Activated CD8-positive, alpha-beta memory T cell treated with anti-CD3 and anti-CD28 coated beads for 1 hour (primary cell): ENCODE results near the gene AMPH.

Experiments
- DNase-seq, 2 donors: peaks; one replicate each; pipeline ENCODE4 v3.0.0-alpha.2; 2020; ENCODE audit warnings: low read depth in 1 of 2; ENCODE audit errors: extremely low read depth in 1 of 2

Gene AMPH

DNA sequence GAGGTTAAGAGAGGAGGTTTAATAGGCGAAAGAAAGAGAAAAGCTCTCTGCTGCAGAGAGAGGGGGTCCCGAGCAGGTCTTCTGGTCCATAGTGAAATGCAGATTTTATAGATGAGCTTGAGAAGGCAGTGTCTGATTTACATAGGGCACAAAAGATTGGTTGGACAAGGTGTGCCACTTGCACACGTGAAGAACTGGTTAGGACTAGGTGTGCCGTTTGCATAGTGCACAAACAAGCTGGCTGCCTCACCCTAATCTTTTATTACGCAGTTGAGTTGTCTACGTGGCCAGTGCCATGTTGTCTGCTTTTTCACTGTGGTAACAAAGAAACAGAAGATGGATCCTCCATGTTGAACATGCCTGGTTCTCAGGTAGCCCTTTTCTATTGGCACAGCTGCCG, 82.6 kb downstream of the AMPH start:
- no peak for DNase-seq

DNA sequence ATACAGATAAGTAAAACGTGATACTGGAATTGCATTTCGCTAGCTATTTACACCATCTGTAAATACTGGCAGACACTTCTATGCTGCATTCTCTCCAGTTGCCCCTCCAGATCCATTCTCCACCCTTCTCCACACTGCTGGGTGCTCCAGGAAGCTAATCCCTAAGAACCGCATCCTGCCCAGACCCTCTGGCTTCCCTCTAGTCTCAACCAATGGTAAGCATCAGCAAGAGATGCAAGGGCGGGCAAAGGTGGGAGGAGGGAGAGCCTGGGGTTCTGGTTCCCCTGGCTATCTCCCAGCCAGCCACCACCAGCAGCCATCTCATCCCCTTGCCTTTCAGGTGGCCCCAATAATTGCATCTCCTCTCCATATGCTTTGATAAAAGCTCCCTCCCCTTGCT, 84.4 kb downstream of the AMPH start:
- DNase-seq: no peak

DNA sequence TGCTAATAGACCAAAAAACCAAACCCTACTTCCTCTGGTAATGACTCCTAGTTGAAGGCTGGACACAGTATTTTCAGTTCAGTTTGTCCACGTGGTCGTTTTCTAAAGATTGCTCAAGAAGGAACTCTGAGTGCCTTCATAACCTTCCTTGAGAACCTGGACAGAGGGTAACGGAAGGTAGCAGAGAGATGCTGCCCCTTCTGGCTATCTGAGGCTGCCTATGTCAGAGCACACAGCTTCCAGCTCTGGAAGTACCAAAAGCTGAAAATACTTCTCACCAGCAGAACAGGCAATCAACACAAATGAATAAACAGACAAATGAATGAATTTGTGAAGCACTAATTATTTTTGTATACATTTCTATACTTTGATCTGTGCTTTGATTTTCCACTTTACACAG, 85.2 kb downstream of the AMPH start:
- no peak for DNase-seq

DNA sequence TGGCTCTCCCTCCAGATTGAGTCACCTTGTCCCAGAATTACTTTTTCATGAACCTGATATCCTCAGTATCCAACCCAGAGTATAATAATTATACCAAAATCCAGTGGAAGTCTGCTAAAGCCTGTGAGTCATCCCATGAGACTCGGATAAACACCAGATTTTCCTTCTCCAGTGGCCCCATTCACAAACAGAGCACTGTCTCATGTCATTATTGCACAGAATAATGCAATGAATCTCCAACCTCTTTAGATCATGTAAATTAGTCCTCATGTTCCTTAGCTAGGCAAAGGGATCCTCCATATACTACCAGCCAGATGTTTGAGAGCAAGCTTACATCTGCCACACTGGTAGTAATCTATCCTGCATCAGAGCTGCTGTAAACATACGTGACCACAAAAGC, 89.0 kb downstream of the AMPH start:
- no peak for DNase-seq

DNA sequence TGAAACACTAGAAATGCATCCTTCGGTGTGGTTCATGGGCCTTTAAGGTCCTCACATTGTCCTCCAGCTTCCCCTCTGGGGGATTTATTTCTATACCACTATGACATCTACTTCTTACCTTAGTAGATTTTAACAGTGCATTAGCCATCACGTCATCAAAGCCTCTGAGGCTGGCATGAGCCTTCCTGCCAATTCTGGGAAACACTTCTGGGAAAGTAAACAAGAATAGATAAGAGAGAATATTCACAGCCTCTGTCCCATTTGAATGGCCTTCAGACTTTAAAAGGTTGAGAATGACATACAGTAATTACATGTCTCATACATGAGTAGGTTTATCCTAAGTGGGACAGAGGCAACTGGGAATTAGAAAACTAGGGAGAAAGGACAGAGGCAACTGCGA, 89.7 kb downstream of the AMPH start:
- no peak for DNase-seq

DNA sequence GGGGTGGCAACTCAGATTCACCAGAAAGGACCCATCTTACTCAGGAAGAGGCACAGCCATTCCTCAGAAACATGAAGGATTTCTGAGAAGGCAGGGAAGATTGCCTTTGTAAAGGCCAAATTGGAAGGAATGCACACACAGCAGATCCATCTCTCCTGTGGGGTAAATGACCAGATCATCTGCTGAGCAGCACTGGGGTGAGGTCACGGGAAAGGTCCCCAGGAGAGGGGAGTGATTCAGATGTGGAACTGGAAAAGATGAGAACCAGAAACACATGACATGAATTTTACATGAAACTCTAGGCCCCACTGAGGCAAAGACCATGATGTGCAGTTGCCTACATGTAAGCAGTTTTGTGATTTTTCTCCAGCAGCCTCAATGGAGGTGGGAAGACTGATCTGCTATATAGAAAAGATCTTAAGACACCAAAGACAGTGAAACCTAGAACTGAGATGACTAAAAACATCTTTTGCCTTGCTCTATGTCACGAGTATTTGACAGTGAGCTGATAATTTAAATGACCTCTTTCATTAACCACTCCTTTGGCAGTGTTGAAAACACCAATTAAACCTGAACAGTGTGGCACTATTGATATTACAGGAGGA, 91.6 kb downstream of the AMPH start:
- no peak for DNase-seq

DNA sequence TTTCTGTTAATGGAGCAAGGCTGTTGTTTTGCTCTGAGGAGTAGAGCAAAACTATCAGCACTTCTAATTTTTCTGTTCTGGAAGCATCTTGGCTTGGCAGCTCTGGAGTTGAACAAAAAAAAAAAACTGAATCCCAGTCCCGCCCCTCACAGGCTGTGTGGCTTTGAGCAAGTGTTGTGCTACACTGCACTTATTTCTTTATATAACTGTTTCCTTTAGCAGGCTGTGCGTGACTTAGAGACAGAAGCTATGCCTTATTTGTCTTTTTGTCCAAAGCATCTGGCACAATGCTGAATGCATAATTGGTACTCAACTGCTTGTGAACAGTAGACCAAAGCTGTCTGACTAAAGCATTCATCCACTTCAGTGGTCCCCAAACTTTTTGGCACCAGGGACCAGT, 96.1 kb downstream of the AMPH start:
- no peak for DNase-seq

DNA sequence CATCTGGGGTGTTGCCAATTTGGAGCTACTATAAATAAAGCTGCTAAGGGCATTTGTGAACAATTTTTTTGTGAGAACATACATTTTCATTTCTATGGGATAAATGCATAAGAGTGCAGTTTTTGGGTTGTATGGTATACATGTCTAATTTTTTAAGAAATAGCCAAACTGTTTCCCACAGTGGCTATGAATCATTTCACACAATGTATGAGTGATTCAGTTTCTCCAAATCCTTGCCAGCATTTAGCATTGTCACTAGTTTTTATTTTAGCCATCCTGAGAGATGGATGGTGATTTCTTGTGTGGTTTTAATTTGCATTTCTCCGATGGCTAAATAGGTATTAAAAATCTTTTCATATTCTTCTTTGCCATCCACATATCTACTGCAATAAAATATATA, 105.3 kb downstream of the AMPH start:
- no peak for DNase-seq

DNA sequence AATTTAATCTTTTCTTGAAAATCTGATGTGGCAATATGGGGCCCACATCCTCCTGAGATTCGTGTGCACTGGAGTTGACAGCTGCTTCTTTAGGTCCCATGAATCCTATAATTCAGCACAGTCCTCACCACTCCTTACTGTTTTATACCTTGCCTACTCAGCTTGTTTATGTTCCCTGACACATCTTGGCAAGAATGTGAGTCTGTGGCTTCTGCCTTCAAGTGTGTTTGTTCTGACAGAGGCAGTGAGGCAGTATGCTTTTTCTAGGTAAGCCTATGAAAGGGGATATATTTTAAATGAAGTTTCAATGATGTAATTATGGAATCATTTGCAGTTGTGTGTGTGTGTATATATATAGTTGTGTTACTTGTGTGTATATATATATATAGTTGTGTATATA, 106.4 kb downstream of the AMPH start:
- DNase-seq: no peak

DNA sequence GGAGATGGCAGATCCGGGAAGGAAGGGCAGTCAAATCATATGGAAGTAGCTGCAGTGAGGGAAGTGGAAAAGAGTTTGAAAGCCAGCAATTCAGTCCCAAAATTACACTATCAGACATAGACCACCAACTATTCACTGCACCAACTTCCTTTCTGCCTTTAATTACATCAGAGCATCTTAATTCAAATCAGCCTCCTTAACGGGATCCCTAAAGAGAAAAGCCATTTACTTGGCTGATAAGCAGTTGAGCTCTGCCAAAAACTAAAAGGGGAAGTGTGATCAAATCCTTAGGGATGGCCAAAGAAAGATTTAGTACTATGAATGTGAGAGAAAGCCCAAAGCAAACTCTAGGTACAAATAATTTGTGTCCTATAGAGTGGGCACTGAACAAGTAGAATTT, 110.4 kb downstream of the AMPH start:
- DNase-seq: no peak

DNA sequence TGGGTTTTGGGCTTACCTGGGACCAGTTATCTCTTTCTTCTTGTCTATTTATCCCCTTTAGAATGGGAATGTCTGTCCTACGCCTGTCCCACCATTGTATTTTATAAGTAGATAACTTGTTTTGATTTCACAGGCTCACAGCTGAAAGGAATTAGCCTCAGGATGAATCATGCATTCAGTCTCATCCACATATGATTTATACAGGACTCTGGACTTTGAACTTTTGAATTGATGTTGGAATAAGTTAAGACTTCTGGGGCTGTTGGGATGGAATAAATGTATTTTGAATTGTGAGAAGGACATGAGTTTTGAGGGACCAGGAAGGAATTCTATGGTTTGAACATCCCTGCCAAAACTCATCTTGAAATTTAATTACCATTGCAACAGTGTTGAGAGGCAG, 112.6 kb downstream of the AMPH start:
- no peak for DNase-seq

DNA sequence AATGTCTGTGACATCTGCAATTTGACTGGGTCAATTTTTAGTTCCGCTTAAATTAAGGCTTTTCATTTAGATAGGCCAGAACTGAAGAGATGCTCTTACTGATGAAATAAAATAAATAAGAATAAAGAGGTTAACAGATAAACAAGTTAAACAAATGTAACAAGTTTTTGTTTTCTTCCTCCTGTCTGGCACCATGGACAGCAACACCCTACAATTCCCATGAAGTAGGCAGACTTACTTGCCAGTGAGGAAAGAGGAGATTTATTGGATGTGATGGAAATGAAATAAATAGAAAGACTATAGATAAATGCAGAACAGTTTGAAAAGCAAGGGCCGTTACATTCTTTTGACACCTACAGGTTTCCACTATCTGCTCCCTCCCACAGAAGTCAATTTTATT, 118.5 kb downstream of the AMPH start:
- no peak for DNase-seq

DNA sequence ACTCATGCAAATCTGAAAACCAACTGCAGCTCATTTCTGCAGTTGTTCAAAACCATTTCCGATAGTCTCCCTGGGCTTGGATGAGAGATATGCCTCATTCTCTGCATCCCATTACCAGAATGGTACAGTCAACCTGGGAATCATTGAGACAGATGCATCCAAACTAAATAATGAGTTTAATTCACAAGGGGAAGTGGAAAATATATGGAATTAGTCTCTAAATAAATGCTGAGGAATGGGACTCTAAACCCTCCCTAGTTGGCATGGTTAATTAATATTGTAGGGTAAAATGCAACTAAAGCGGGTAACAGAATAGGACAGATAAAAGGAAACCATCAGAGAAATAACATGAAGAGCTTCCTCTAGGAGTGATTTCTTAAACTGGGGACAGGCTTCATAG, 118.9 kb downstream of the AMPH start:
- DNase-seq: no peak

DNA sequence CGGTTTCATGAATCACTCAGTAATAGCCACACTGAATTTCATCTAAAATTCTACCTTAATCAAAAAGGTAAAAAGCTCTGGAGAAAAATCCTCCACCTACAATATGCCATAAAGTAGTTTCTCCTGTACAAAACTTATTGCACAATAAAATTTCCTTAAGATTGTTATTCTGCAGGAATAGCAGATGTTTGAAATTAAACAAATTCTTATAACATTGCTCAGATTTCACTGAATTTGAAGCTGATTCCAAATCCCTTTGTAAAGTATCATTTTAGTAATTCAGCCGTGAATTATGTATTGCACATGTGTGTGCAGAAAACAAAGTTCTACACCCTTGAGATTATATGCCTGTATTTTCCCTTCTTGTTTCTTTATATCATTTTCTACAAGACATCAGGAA, 123.8 kb downstream of the AMPH start:
- no peak for DNase-seq

DNA sequence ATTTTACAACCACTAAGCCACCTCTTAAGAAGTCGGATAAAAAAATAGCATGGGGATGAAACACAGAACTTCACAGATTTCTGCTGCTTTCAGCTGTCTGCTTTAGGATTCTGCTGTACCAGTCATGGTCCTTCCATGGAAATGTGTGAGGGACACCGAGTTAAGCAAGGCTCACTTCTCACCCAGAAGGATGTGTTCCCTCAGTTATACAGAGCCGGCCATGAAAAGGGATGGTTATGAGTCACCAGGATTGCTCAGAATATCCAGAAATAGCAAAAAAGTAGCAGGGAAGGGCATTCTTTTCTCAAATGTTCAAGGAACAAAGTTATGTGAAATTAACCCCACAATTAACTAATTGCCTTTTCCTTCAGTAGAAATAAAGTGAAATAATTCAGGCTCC, 124.4 kb downstream of the AMPH start:
- no peak for DNase-seq

DNA sequence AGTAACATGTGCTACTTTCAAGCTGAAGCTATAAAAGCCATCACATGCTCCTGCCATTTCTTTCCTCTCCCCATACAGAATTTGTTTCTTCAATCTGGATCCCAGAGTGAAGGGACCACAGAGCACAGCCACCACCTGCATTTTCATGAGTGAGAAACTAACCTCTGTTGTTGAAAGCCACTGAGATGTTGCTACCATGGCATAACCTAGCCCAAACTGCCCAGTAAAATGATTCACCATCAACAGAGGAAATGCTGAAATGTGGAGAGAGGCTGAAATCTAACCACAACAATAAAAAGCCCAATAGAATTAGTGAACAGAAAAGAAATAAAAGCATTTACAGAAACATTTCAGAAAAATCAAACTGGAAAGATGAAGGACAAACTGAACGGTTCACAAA, 125.2 kb downstream of the AMPH start:
- no peak for DNase-seq

DNA sequence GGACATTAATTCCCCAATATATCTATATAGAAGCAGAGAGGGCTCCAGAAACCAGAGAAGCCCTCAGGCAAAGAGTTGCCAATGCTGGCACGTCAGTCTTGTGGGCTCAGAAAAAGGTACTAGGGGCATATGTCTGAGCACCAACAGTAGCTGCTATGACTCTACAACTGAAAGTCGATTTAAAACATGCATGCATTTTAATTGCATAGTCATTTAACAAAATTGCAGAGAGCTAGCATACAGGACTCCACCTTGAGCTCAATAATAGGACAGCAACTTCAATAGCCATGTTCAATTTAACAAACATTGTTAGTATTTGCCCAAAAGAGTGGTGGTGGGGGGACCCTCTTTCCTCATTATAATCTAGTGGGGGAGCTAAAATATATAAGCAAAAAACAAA, 126.5 kb downstream of the AMPH start:
- DNase-seq: no peak

DNA sequence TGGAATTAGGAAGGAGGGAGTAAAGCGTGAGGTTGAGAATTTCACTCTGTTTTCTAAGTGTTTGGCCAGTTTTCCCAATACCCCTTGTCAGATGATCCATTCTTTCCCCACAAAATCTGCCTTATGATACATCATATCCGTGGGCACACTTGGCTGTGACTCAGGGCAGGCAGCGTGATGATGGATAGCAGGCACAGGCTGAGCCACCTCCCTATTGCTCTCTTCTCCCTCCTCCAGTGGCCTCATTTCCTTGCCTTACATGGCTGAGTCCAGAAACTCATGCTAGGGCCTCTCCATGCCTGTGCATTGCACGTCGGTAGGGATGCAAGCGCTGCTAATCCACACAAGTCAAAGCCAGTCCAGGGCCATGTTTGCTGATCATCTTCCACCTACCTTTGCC, 128.3 kb downstream of the AMPH start:
- DNase-seq: no peak

DNA sequence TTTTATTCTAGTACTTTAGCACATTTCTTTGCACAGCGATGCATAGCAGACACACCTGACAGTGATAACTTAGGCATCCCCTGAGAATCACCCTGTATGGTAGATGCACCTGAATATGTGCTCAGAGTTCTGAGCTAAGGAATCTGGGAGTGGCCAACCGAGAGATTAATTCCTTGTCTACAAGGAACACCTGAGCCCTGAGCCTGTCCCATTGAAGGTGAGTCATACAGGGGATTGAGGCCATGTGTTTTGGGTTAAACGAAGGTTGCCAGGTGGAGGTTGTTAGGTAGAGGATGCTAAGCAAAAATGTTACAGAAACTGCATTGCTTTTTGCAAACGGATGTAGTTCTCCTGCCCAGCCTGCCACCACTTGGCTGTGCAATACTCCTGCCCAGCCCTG, 128.9 kb downstream of the AMPH start:
- DNase-seq: no peak

DNA sequence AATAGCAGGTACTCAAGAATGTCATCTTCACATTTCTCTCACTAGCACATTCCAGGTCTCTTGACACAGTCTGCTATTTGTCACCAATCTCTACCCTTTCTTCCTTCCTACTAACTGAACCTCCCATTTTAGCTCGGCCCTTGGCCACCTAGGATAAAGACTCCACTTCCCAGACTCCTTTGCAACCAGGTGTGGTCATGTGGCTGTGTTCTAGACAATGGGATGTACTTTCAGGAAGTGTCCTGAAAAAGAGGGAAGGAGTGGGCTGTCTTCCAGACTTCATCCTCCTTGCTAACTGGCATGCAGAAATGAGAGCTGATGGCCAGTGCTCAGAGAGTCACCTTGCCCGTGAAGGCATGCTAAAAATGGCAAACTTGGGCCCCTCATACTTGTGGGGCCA, 139.2 kb downstream of the AMPH start:
- DNase-seq: no peak

DNA sequence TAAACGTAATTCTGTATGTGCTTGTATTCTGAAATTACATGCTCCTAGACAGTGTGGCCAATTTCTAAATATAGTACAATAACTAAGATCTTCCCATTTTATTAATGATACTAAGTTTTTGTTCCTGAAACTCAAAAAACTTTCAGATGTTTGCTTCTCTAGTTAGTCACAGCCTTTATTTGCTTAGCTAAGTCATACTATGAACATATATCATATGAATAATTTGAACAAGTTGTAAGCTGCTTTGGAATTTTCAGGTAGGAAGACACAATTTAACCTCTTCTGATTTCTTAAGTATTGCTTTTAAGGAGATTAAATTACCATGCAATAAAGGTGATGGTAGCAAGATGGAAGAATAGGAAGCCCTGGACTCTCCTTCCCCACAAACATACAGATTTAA, 148.7 kb downstream of the AMPH start:
- no peak for DNase-seq

DNA sequence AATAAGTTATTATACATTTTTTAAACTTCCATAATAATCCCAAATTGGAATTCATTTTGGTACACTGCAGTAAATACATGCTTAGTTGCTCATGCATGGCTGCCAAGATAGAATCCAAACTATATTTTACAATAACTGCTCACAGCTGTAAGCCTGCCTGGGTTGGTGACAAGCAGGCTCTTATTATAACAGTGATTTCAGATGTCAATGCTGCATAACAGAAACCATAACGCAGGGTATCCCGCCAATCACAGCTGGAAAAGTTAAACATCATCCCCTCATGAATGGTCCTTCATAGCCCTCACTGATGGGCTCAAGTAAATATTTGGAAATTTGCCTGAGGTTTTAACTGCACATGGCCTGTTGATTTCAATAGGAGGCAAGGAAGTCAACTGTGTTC, 149.8 kb downstream of the AMPH start:
- DNase-seq: no peak

DNA sequence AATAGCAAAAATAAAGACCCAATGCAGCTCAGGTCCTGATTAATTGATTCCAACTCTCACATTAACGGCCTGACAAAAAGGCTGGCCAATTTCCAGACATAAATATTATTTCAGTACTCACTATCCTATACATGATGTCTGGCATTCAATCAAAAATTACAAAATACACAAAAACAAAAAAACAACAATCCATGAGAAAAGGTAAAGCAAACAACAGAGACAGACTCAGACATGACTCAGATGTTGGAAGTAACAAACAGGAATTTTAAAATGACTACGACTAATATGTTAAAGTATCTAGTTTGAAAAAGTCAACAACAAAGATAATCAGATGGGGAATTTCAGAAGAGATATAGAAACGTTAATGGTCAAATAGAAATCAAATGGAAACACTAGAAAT, 152.8 kb downstream of the AMPH start:
- no peak for DNase-seq

DNA sequence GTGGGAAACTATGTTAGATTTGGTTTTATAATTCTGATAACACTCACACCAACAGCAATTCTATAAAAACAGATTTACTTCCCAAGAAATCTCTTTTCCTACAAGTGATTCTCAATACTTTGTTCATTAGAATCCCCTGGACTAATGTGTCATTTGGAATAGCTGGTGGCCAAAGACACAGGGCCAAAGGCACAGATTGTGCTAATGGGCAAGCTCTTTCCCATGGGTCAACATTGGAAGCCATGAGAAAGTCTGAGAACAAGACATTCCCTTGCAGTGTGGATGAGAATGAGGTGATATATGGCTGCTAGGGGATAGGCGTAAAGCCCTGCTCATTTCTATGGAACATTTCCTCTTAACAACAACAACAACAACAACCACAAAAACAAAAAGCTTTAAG, 153.8 kb downstream of the AMPH start:
- no peak for DNase-seq
